Nephron (organoid): Measurements from ENCODE around the gene OTUD7B.

Source experiments
- H3K27ac Mint-ChIP-seq, 3 experiments: 2 replicates each; pipeline ENCODE4 v1.8.0; 2020; ENCODE audit warnings: mixed read lengths in 3 of 3, mild to moderate bottlenecking in 2 of 3, moderate library complexity in 1 of 3
- H3K27me3 Mint-ChIP-seq: 2 replicates; pipeline ENCODE4 v1.8.0; 2021; ENCODE audit warnings: low read depth, mild to moderate bottlenecking, moderate library complexity, mixed read lengths
- H3K36me3 Mint-ChIP-seq: 2 replicates; pipeline ENCODE4 v1.8.0; 2020; ENCODE audit warnings: low read depth, mixed read lengths
- H3K4me1 Mint-ChIP-seq: 2 replicates; pipeline ENCODE4 v1.8.0; 2020; ENCODE audit warnings: mixed read lengths
- H3K4me3 Mint-ChIP-seq, 3 experiments: 2 replicates each; pipeline ENCODE4 v1.8.0; 2020; ENCODE audit warnings: mild to moderate bottlenecking in 3 of 3, mixed read lengths in 3 of 3, moderate library complexity in 2 of 3
- H3K9me3 Mint-ChIP-seq: 2 replicates; pipeline ENCODE4 v1.8.0; 2020; ENCODE audit warnings: mixed read lengths
- TF ChIP-seq, protein P1 (sequence below), 3 experiments: fragments of 200-600 bp; sonication (generic); IDR thresholded peaks; one replicate each; pipeline ENCODE4 v1.5.0; 2021; ENCODE audit warnings: antibody characterized with exemption in 3 of 3; ENCODE audit not compliant: unreplicated experiment in 3 of 3

The OTUD7B gene

GRCh38 chr1:150020711-150021110 lies 10.2 kb upstream of the OTUD7B start:
- no peak overlapping the region for H3K4me3 Mint-ChIP-seq
- H3K36me3 Mint-ChIP-seq, result no peaks in the 10 kb centered on the region
- H3K27ac Mint-ChIP-seq, result peak overlapping the region; percentile 23 to 70 (median 35)
- no peaks in the 10 kb centered on the region for H3K27me3 Mint-ChIP-seq
- H3K9me3 Mint-ChIP-seq, result no peaks in the 10 kb centered on the region
- H3K4me1 Mint-ChIP-seq, result peaks cover 8% of the 10 kb centered on the region
- TF ChIP-seq, protein P1, sequence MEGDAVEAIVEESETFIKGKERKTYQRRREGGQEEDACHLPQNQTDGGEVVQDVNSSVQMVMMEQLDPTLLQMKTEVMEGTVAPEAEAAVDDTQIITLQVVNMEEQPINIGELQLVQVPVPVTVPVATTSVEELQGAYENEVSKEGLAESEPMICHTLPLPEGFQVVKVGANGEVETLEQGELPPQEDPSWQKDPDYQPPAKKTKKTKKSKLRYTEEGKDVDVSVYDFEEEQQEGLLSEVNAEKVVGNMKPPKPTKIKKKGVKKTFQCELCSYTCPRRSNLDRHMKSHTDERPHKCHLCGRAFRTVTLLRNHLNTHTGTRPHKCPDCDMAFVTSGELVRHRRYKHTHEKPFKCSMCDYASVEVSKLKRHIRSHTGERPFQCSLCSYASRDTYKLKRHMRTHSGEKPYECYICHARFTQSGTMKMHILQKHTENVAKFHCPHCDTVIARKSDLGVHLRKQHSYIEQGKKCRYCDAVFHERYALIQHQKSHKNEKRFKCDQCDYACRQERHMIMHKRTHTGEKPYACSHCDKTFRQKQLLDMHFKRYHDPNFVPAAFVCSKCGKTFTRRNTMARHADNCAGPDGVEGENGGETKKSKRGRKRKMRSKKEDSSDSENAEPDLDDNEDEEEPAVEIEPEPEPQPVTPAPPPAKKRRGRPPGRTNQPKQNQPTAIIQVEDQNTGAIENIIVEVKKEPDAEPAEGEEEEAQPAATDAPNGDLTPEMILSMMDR (IDR thresholded peaks at IDR 0.05; ENCODE audit: unreplicated experiment in 3 of 3), result no peak

GRCh38 chr1:150018165-150018564 lies 7.6 kb upstream of the OTUD7B start:
- no peaks in the 10 kb centered on the region for H3K27me3 Mint-ChIP-seq
- H3K4me1 Mint-ChIP-seq, result peaks cover 8% of the 10 kb centered on the region
- H3K9me3 Mint-ChIP-seq, result no peaks in the 10 kb centered on the region
- no peaks in the 10 kb centered on the region for H3K36me3 Mint-ChIP-seq
- TF ChIP-seq, protein P1 (IDR thresholded peaks at IDR 0.05; ENCODE audit: unreplicated experiment in 3 of 3), result no peak
- H3K4me3 Mint-ChIP-seq, result no peak overlapping the region
- H3K27ac Mint-ChIP-seq, result no peak overlapping the region

GRCh38 chr1:150017206-150017750 lies 6.8 kb upstream of the OTUD7B start:
- H3K4me3 Mint-ChIP-seq, result no peak overlapping the region
- H3K27ac Mint-ChIP-seq, result peak overlapping the region in 1 of 3 experiments; percentile 44
- TF ChIP-seq, protein P1 (IDR thresholded peaks at IDR 0.05; ENCODE audit: unreplicated experiment in 3 of 3), result no peak
- H3K27me3 Mint-ChIP-seq, result no peaks in the 10 kb centered on the region
- H3K9me3 Mint-ChIP-seq, result no peaks in the 10 kb centered on the region
- peaks cover 8% of the 10 kb centered on the region for H3K4me1 Mint-ChIP-seq
- no peaks in the 10 kb centered on the region for H3K36me3 Mint-ChIP-seq

- peaks cover 5% of the 10 kb centered on the region for H3K4me1 Mint-ChIP-seq
- H3K27me3 Mint-ChIP-seq, result no peaks in the 10 kb centered on the region
- no peaks in the 10 kb centered on the region for H3K36me3 Mint-ChIP-seq
- H3K9me3 Mint-ChIP-seq, result no peaks in the 10 kb centered on the region
- peak overlapping the region in 2 of 3 experiments; percentile 9 to 64 for H3K27ac Mint-ChIP-seq
- no peak overlapping the region for H3K4me3 Mint-ChIP-seq
- TF ChIP-seq, protein P1 (IDR thresholded peaks at IDR 0.05; ENCODE audit: unreplicated experiment in 3 of 3), result no peak
These were observed 5.2 kb upstream of the OTUD7B start for GRCh38 chr1:150015651-150016131.

GRCh38 chr1:150012611-150013010 lies 2.1 kb upstream of the OTUD7B start:
- no peaks in the 10 kb centered on the region for H3K27me3 Mint-ChIP-seq
- no peaks in the 10 kb centered on the region for H3K36me3 Mint-ChIP-seq
- TF ChIP-seq, protein P1 (IDR thresholded peaks at IDR 0.05; ENCODE audit: unreplicated experiment in 3 of 3), result no peak

More at GRCh38 chr1:150012611-150013010, 2.1 kb upstream of the OTUD7B start:
- Mint-ChIP-seq H3K9me3 (no peaks in the 10 kb centered on the region), H3K27ac (peak overlapping the region; percentile 83 to 100 (median 97)), H3K4me3 (peak overlapping the region in 2 of 3 experiments; percentile 59 to 69), H3K4me1 (peaks cover 30% of the 10 kb centered on the region)
